Measurements from ENCODE around the gene ZNF678.

DNA sequence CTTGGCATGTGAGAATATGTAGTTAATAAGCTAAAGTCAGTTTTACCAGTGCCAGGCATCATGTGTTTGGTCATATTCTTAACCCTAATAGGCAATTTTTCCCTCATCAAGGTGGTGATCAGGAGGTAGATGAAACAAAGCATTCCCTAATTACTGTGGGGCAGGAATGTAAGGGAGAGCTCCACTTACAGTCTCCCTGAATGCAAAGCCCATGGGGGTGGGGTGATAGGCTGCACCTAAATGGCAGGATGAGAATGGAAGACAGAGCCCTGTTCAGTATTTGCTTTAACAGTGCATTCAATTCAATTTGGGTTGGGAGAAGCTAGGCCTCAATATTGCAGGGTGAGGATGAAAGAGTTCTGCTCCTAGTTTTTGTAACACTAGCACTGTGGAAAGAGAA, 23.4 kb downstream of the ZNF678 start:
- TF ChIP-seq, protein P1, sequence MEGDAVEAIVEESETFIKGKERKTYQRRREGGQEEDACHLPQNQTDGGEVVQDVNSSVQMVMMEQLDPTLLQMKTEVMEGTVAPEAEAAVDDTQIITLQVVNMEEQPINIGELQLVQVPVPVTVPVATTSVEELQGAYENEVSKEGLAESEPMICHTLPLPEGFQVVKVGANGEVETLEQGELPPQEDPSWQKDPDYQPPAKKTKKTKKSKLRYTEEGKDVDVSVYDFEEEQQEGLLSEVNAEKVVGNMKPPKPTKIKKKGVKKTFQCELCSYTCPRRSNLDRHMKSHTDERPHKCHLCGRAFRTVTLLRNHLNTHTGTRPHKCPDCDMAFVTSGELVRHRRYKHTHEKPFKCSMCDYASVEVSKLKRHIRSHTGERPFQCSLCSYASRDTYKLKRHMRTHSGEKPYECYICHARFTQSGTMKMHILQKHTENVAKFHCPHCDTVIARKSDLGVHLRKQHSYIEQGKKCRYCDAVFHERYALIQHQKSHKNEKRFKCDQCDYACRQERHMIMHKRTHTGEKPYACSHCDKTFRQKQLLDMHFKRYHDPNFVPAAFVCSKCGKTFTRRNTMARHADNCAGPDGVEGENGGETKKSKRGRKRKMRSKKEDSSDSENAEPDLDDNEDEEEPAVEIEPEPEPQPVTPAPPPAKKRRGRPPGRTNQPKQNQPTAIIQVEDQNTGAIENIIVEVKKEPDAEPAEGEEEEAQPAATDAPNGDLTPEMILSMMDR (IDR thresholded peaks at IDR 0.05) = no peak
- TF ChIP-seq EZH2 (IDR thresholded peaks at IDR 0.05; ENCODE audit: borderline replicate concordance, insufficient read depth, low read depth, low read length, poor library complexity, severe bottlenecking) = no peak

All from B cell (primary cell).